NCI-H524 (cell line): ENCODE results near the gene SLC12A8.

Source experiments
- DNase-seq, 2 experiments: peaks; one replicate each; lab custom pipeline; 2025; lab: John Stamatoyannopoulos, UW

SLC12A8 gene

GRCh38 chr3:125076464-125076863, 136.1 kb downstream of the SLC12A8 start:
- DNase-seq = peak; percentile 18 to 69

GRCh38 chr3:125075738-125076137, 136.8 kb downstream of the SLC12A8 start:
- peak in 1 of 2 experiments; percentile 49 for DNase-seq

GRCh38 chr3:125073390-125073905, 139.1 kb downstream of the SLC12A8 start:
- peak; percentile 98 to 99 for DNase-seq

- peak; percentile 96 to 99 for DNase-seq
Observed at GRCh38 chr3:125072749-125073389, 139.7 kb downstream of the SLC12A8 start.

- DNase-seq = peak; percentile 85 to 94
Observed at GRCh38 chr3:125072301-125072700, 140.2 kb downstream of the SLC12A8 start.

- no peak for DNase-seq
Observed at GRCh38 chr3:125069968-125070745, 142.4 kb downstream of the SLC12A8 start.

GRCh38 chr3:125069452-125069851, 143.1 kb downstream of the SLC12A8 start:
- no peak for DNase-seq

GRCh38 chr3:125068265-125068664, 144.3 kb downstream of the SLC12A8 start:
- DNase-seq = no peak

GRCh38 chr3:125067225-125067624, 145.3 kb downstream of the SLC12A8 start:
- no peak for DNase-seq

- DNase-seq = no peak
Observed at GRCh38 chr3:125062904-125063618, 149.5 kb downstream of the SLC12A8 start.

GRCh38 chr3:125061646-125062045, 150.9 kb downstream of the SLC12A8 start:
- no peak for DNase-seq

- DNase-seq = no peak
Observed at GRCh38 chr3:125061170-125061569, 151.4 kb downstream of the SLC12A8 start.

- DNase-seq = peak in 1 of 2 experiments; percentile 27
Observed at GRCh38 chr3:125059488-125060245, 152.9 kb downstream of the SLC12A8 start.

GRCh38 chr3:125058959-125059358, 153.6 kb downstream of the SLC12A8 start:
- no peak for DNase-seq

GRCh38 chr3:125058529-125058928, 154.0 kb downstream of the SLC12A8 start:
- no peak for DNase-seq

- no peak for DNase-seq
Observed at GRCh38 chr3:125057186-125057850, 155.2 kb downstream of the SLC12A8 start.

- DNase-seq = peak; percentile 29 to 74
Observed at GRCh38 chr3:125055913-125056745, 156.4 kb downstream of the SLC12A8 start, which contains the start of gene HEG1. HEG1 (minus strand) TSS chr3:125055997; CDS start chr3:125055890, 107 bp downstream.

- DNase-seq = peak in 1 of 2 experiments; percentile 50
Observed at GRCh38 chr3:125055331-125055912, 157.1 kb downstream of the SLC12A8 start.

GRCh38 chr3:125054449-125055329, 157.9 kb downstream of the SLC12A8 start:
- peak in 1 of 2 experiments; percentile 33 for DNase-seq
